H9 (cell line): Measurements from ENCODE around the gene SYNPO2L. TPM values are rescaled to one million over a fixed set of nuclear protein-coding genes. Genes with fewer than 3 reads are reported as not detected.

Experiments
- DNase-seq: peaks from one replicate; pipeline ENCODE4 v3.0.0-alpha.2; 2017
- H2AFZ ChIP-seq: one replicate; pipeline ENCODE4 v1.6.1; 2013; ENCODE audit warnings: mild to moderate bottlenecking, low read length, control low read depth, moderate library complexity
- H2AK5ac ChIP-seq: 2 replicates; pipeline ENCODE4 v1.6.1; 2013; ENCODE audit warnings: low read length, control low read depth, mixed read lengths; ENCODE audit not compliant: insufficient read length
- H2BK120ac ChIP-seq: one replicate; pipeline ENCODE4 v1.6.1; 2013; ENCODE audit warnings: low read depth, mild to moderate bottlenecking, low read length, control low read depth, inconsistent platforms; ENCODE audit not compliant: poor library complexity, severe bottlenecking
- H2BK12ac ChIP-seq: 2 replicates; pipeline ENCODE4 v1.6.1; 2013; ENCODE audit warnings: low read length, control low read depth, mixed read lengths, low read depth; ENCODE audit not compliant: insufficient read length
- H2BK15ac ChIP-seq: 2 replicates; pipeline ENCODE4 v1.6.1; 2013; ENCODE audit warnings: low read depth, low read length, control low read depth
- H2BK20ac ChIP-seq: one replicate; pipeline ENCODE4 v1.6.1; 2013; ENCODE audit warnings: low read depth, mild to moderate bottlenecking, low read length, control low read depth, inconsistent platforms; ENCODE audit not compliant: poor library complexity, severe bottlenecking
- H2BK5ac ChIP-seq: 2 replicates; pipeline ENCODE4 v1.6.1; 2013; ENCODE audit warnings: low read length, control low read depth, mixed read lengths; ENCODE audit not compliant: insufficient read length
- H3K14ac ChIP-seq: 2 replicates; pipeline ENCODE4 v1.6.1; 2013; ENCODE audit warnings: low read length, control low read depth; ENCODE audit not compliant: insufficient read depth
- H3K18ac ChIP-seq: 2 replicates; pipeline ENCODE4 v1.6.1; 2013; ENCODE audit warnings: low read depth, mild to moderate bottlenecking, mixed read lengths, low read length, control low read depth; ENCODE audit not compliant: insufficient read length
- H3K23ac ChIP-seq: 2 replicates; pipeline ENCODE4 v1.6.1; 2013; ENCODE audit warnings: low read length, control low read depth, mixed read lengths, low read depth; ENCODE audit not compliant: insufficient read length
- H3K23me2 ChIP-seq: 2 replicates; pipeline ENCODE4 v1.6.1; 2013; ENCODE audit warnings: low read depth, mild to moderate bottlenecking, mixed read lengths, low read length, control low read depth; ENCODE audit not compliant: insufficient read length, poor library complexity, severe bottlenecking
- H3K27ac ChIP-seq: 2 replicates; pipeline ENCODE4 v1.5.1; 2013; ENCODE audit warnings: low read length, control low read depth, mixed read lengths, low read depth; ENCODE audit not compliant: insufficient read length
- H3K27me3 ChIP-seq: 2 replicates; pipeline ENCODE4 v1.6.1; 2013; ENCODE audit warnings: low read length, control low read depth, inconsistent platforms; ENCODE audit not compliant: insufficient read depth
- H3K4ac ChIP-seq: 2 replicates; pipeline ENCODE4 v1.6.1; 2013; ENCODE audit warnings: low read depth, mild to moderate bottlenecking, control low read depth, inconsistent platforms, low read length, moderate library complexity
- H3K4me1 ChIP-seq: 2 replicates; pipeline ENCODE4 v1.6.1; 2013; ENCODE audit warnings: low read length, control low read depth, inconsistent platforms; ENCODE audit not compliant: insufficient read depth
- H3K4me2 ChIP-seq: 2 replicates; pipeline ENCODE4 v1.6.1; 2013; ENCODE audit warnings: low read length, control low read depth, mixed read lengths; ENCODE audit not compliant: insufficient read length, insufficient read depth
- H3K56ac ChIP-seq: 2 replicates; pipeline ENCODE4 v1.6.1; 2013; ENCODE audit warnings: low read depth, mild to moderate bottlenecking, mixed read lengths, low read length, control low read depth; ENCODE audit not compliant: insufficient read length
- H3K79me1 ChIP-seq: 2 replicates; pipeline ENCODE4 v1.6.1; 2013; ENCODE audit warnings: low read depth, mild to moderate bottlenecking, moderate library complexity, low read length, control low read depth, inconsistent platforms; ENCODE audit not compliant: insufficient read depth, poor library complexity, severe bottlenecking
- H3K79me2 ChIP-seq: 2 replicates; pipeline ENCODE4 v1.6.1; 2013; ENCODE audit warnings: low read length, control low read depth, inconsistent platforms; ENCODE audit not compliant: insufficient read depth
- H3K9ac ChIP-seq: 2 replicates; pipeline ENCODE4 v1.6.1; 2013; ENCODE audit warnings: low read length, control low read depth, mixed read lengths; ENCODE audit not compliant: insufficient read length; ENCODE audit errors: extremely low read depth
- H3K9me3 ChIP-seq: one replicate; pipeline ENCODE4 v1.6.1; 2013; ENCODE audit warnings: low read depth, low read length, inconsistent platforms; ENCODE audit not compliant: control insufficient read depth
- H3T11ph ChIP-seq: one replicate; pipeline ENCODE4 v1.6.1; 2013; ENCODE audit warnings: mild to moderate bottlenecking, low read length, control low read depth, inconsistent platforms
- H4K20me1 ChIP-seq: one replicate; pipeline ENCODE4 v1.6.1; 2013; ENCODE audit not compliant: control insufficient read depth, insufficient read length, insufficient read depth
- H4K5ac ChIP-seq: 2 replicates; pipeline ENCODE4 v1.6.1; 2013; ENCODE audit warnings: low read depth, mild to moderate bottlenecking, mixed read lengths, low read length, control low read depth; ENCODE audit not compliant: insufficient read length
- H4K8ac ChIP-seq: replicated peaks from 2 replicates; pipeline ENCODE4 v1.6.1; 2013; ENCODE audit warnings: low read length, control low read depth, mixed read lengths, low read depth; ENCODE audit not compliant: insufficient read length
- H4K91ac ChIP-seq: 2 replicates; pipeline ENCODE4 v1.6.1; 2013; ENCODE audit warnings: low read depth, mild to moderate bottlenecking, moderate library complexity, mixed read lengths, low read length, control low read depth; ENCODE audit not compliant: insufficient read length
- H3K27ac Mint-ChIP-seq, 3 experiments: 2 replicates in 2 of 3; 3 replicates in 1 of 3; pipeline ENCODE4 v1.8.0; 2020 to 2021; ENCODE audit warnings: mixed read lengths in 3 of 3, mild to moderate bottlenecking in 1 of 3, moderate library complexity in 1 of 3
- H3K27me3 Mint-ChIP-seq: 2 replicates; pipeline ENCODE4 v1.8.0; 2021; ENCODE audit warnings: low read depth, mild to moderate bottlenecking, moderate library complexity, mixed read lengths
- H3K36me3 Mint-ChIP-seq, 3 experiments: 2 replicates in 2 of 3; 3 replicates in 1 of 3; pipeline ENCODE4 v1.8.0; 2020 to 2021; ENCODE audit warnings: low read depth in 3 of 3, mixed read lengths in 3 of 3; ENCODE audit not compliant: insufficient read depth in 1 of 3
- H3K4me1 Mint-ChIP-seq, 2 experiments: 2 replicates each; pipeline ENCODE4 v1.8.0; 2020; ENCODE audit warnings: mixed read lengths in 2 of 2
- H3K4me3 Mint-ChIP-seq, 2 experiments: 2 replicates in 1 of 2; 3 replicates in 1 of 2; pipeline ENCODE4 v1.8.0; 2020 to 2021; ENCODE audit warnings: mild to moderate bottlenecking in 2 of 2, mixed read lengths in 2 of 2, moderate library complexity in 1 of 2
- H3K9me3 Mint-ChIP-seq, 2 experiments: 2 replicates in 1 of 2; 3 replicates in 1 of 2; pipeline ENCODE4 v1.8.0; 2020; ENCODE audit warnings: mild to moderate bottlenecking in 2 of 2, mixed read lengths in 2 of 2, moderate library complexity in 1 of 2
- CTCF ChIP-seq: fragments of 200-600 bp; sonication (generic); conservative IDR thresholded peaks from 3 replicates; pipeline ENCODE4 v1.8.0; 2021; ENCODE audit warnings: antibody characterized with exemption, mild to moderate bottlenecking
- WGBS: extraction: QIAGEN DNeasy Blood & Tissue Kit; methylation state at CpG from one replicate; pipeline ENCODE4 v1.1.7; 2013; ENCODE audit warnings: missing lambda C conversion rate, low lambda C conversion rate, mixed read lengths; ENCODE audit not compliant: insufficient read length; ENCODE audit errors: extremely low coverage; 5-methylcytosine and 5-hydroxymethylcytosine counted together
- total RNA-seq: library from RNA; stranded (reverse); gene quantifications from 2 replicates; pipeline ENCODE4 v1.2.1, GENCODE V29; 2021

Gene SYNPO2L
- total RNA-seq, 1 experiment from 2014 or later = 0.11 TPM

DNA sequence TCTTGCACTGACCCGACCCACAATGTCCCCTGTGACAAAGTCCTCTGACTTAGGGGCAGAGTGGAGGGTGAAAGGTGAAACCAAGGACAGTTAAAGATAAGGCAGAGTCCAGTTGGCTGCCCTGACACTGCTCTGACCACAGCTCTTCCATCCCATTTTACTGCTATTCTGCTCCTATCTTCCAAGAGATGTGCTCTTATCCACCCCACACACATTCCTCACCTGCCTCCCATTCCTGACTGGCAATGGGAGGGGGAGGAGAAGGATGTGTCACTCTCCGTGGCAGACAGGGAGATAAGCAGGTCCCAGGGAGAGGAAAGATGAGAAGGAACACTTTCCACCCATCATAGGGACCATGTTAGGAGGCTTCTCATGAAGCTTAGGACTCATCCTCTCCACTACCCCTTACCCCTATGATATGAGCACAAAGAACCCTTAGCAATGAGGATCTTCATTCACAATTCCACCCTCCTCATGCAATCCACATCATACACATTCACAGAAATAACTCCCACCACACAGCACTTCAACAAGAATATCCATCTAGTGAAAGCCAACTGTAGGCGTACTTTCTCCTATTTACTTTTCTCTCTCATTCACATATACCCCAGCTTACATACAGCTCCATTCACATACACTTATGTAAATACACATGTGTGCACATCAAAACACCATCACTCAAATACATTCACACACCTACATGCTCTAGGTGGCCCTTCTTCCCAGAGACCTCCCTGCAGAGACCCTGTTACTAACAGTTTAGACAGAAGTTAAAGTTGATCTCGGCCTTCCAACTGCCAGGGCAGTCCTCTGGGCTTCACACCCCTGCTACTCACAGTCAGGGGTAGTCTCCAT, 6.6 kb downstream of the SYNPO2L start:
- H3K18ac ChIP-seq = no peak overlapping the region
- H3K9me3 Mint-ChIP-seq = no peaks in the 10 kb centered on the region
- no peak overlapping the region for H2BK120ac ChIP-seq
- no peak overlapping the region for H2AFZ ChIP-seq
- H2AK5ac ChIP-seq = no peak overlapping the region
- H2BK5ac ChIP-seq = no peak overlapping the region
- no peak for TF ChIP-seq CTCF
- H3K79me2 ChIP-seq = no peaks in the 10 kb centered on the region
- no peak for DNase-seq
- H2BK15ac ChIP-seq = no peak overlapping the region
- no peak overlapping the region for H3K4ac ChIP-seq
- H2BK12ac ChIP-seq = no peak overlapping the region
- no peak overlapping the region for H3K9ac ChIP-seq
- no peak overlapping the region for H3K27ac Mint-ChIP-seq
- no peak overlapping the region for H2BK20ac ChIP-seq
- no peak overlapping the region for H4K5ac ChIP-seq
- H4K91ac ChIP-seq = no peak overlapping the region
- H3K79me1 ChIP-seq = no peaks in the 10 kb centered on the region
- H3K36me3 Mint-ChIP-seq = no peaks in the 10 kb centered on the region
- no peak overlapping the region for H3K23ac ChIP-seq
- H3K4me1 Mint-ChIP-seq = peaks cover 16 to 22% of the 10 kb centered on the region in 2 experiments
- whole genome bisulfite sequencing = no CpG with 5 or more reads among the region's 4 CpGs
- no peak overlapping the region for H3T11ph ChIP-seq
- H3K27me3 Mint-ChIP-seq = peaks cover 2% of the 10 kb centered on the region
- H3K14ac ChIP-seq = no peak overlapping the region
- no peaks in the 10 kb centered on the region for H3K27me3 ChIP-seq
- peaks cover 4% of the 10 kb centered on the region for H3K23me2 ChIP-seq
- H4K20me1 ChIP-seq = no peaks in the 10 kb centered on the region
- no peak overlapping the region for H3K56ac ChIP-seq
- no peak overlapping the region for H3K27ac ChIP-seq
- H3K4me3 Mint-ChIP-seq = peak overlapping the region; percentile 71 to 88; a peak in 4 of 5 replicates
- no peak overlapping the region for H4K8ac ChIP-seq
- no peaks in the 10 kb centered on the region for H3K9me3 ChIP-seq
- no peak overlapping the region for H3K4me2 ChIP-seq
- peaks cover 3% of the 10 kb centered on the region; the same call in 1 of the 2 replicates for H3K4me1 ChIP-seq
